ENCODE results near the gene ARHGDIG.
"Not testable (repeated sequence)": the region's sequence is repeated elsewhere in the genome, so short reads cannot be mapped to it uniquely, and the experiment has no call there.

The ARHGDIG gene

DNA sequence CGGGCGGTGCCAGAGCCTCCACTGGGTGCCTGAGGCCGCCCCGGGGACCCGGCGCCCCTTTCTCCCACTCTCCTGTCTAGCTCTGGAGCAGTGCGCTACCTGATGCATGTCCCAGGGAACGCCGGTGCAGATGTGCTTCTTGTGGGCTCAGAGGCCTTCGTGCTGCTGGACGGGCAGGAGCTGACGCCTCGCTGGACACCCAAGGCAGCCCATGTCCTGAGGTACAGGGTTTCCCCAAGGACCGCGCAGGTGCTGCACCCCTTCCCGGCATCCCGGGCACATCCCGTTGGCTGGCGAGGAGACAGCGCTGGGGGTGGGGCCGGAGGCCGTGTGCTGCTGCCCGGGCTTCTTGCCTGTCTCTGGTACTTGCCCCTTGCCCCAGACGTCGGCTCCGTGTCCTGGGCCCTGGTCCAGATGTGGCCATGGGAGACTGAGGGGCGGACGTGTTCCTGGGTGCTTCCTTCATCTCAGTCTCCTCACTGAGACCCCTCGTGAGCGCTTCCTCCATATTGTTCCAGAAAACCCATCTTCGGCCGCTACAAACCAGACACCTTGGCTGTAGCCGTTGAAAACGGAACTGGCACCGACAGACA is 17.1 kb upstream of the ARHGDIG start:
- DNase-seq (ENCODE audit: extremely low read depth in 1 of 2, low read depth in 1 of 2), result no peak

- DNase-seq (ENCODE audit: extremely low read depth in 1 of 2, low read depth in 1 of 2), result no peak
These were observed 16.4 kb upstream of the ARHGDIG start for GRCh38 chr16:263944-264343.

DNA sequence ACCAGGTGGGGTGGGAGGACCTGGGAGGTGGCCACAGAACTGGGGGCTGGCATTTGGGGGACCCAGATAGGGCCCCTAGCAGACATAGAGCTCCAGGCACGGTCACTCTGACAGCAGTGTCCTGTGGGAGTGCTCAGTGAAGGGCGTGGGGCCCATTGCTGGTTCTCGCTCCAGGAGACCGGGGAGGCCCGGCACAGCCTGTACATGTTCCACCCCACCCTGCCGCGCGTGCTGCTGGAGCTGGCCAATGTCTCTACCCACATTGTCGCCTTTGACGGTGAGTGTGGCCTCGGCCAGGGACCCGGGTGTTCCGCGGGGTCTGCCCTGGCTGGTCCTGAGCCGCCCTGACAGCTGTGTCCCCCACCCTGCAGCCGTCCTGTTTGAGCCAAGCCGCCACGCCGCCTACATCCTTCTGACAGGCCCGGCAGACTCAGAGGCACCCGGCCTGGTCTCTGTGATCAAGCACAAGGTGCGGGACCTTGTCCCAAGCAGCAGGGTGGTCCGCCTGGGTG is 15.9 kb upstream of the ARHGDIG start:
- no peak for DNase-seq (ENCODE audit: extremely low read depth in 1 of 2, low read depth in 1 of 2)

- DNase-seq (ENCODE audit: extremely low read depth in 1 of 2, low read depth in 1 of 2), result no peak
These were observed 15.3 kb upstream of the ARHGDIG start for GRCh38 chr16:265002-265529.

DNA sequence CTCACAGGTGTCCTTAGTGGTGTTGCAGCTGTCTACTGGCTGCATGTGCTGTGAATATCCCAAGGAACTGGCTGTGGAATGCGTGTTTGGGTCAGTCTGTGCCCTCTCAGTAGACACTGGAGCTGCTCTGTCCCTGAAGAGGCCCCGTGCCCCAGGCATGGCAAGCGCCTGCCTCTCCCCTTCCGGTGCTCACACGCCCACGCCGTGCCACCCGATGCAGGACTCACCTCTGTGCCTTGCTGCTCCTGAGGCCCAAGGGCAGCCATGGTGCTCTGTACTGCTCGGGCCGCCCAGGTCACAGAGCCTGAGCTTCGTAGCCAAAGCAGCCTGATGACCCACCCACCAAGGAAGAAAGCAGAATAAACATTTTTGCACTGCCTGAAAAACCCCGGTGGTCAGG is 14.7 kb upstream of the ARHGDIG start:
- no peak for DNase-seq (ENCODE audit: extremely low read depth in 1 of 2, low read depth in 1 of 2)

DNA sequence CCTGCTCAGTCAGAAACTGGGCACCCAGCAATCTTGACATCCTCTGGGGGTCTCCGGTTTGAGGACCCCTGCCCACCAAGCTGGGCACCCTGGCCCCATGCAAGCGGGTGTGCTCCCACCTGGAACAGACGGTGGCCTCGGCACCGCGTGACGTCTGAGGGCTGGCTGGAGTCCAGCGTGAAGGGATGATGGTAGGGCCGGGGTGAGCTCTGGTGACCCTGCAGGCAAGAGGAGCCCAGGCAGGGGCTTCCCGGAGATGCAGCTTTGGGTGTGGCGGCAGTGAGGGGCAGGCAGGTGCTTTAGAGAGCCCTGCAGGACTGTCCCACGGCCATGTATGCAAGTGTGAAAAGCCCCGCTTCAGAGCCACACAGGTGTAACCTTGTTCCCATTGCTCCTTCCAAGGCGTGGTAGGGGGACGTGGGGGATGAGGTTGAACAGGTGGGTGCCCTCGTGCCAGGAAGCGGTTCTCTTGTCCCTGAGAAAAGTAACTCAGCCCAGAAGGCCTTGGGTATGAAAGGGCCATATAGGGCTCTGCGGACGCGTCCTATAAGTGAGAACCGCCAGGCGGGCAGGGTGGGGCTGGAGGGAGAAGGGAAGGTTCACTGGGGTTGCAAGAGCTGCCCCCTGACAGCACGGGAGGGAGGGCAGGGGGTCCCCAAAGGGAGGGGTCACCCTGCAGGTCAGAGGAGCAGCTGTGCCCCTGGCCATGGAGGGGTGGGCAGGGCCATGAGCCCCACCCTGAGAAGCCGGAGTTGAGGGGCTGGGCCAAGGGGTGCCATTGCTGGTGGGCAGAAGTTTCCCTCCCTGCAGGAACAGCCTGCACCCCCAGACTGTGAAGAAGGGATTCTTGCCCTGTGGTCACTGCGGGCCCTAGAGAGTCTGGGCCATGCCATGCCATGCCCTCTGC is 13.9 kb upstream of the ARHGDIG start:
- DNase-seq (ENCODE audit: extremely low read depth in 1 of 2, low read depth in 1 of 2), result no peak

DNA sequence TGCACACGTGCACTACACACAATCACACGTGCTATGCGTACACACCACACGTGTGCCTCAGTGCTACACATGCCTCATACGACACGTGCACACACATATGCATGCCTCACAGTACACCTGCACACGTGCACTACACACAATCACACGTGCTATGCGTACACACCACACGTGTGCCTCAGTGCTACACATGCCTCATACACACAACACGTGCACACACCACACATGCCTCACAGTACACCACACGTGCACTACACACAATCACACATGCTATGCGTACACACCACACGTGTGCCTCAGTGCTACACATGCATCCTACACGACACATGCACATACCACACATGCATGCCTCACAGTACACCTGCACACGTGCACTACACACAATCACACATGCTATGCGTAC is 12.8 kb upstream of the ARHGDIG start:
- DNase-seq (ENCODE audit: extremely low read depth in 1 of 2, low read depth in 1 of 2), result not testable (repeated sequence)

GRCh38 chr16:268141-269053 is 12.0 kb upstream of the ARHGDIG start:
- DNase-seq (ENCODE audit: extremely low read depth in 1 of 2, low read depth in 1 of 2), result no peak

DNA sequence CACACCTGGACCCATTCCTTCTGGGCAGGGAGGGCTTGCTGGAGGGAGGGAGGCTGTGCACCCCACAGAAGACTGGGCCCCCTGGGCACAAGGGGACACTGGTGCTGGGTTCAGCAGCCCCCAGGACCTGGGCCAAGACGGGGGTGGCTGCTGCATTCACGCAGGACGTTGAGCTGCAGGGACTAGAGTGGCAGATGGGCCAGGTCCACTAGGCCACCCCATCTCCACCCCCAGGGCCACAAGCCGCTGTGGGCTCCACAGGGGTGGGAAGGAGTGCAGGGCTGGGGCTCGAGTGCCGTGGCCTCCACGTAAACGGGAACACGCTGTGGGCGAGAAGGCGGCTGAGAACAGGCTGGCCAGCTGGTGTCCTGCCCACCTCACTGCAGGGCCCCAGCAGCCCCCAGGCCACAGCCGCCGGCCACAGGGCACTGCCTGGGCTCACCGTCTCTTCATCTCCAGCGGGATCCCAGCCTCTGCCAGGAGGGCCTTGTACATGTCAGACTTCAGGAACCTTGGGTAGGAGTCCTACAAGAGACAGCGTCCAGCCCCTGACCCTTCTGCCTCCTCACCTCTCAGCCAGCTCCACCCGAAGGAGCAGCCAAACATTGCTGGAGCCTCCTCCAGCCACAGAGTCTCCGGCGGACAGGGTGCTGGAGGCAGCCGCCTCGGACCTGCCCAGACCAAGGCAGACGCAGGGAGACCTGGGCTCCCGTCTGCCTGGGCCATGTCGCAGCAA is 11.2 kb upstream of the ARHGDIG start:
- DNase-seq (ENCODE audit: extremely low read depth in 1 of 2, low read depth in 1 of 2), result no peak

GRCh38 chr16:270381-271255 is 9.8 kb upstream of the ARHGDIG start:
- DNase-seq (ENCODE audit: extremely low read depth in 1 of 2, low read depth in 1 of 2), result no peak

DNA sequence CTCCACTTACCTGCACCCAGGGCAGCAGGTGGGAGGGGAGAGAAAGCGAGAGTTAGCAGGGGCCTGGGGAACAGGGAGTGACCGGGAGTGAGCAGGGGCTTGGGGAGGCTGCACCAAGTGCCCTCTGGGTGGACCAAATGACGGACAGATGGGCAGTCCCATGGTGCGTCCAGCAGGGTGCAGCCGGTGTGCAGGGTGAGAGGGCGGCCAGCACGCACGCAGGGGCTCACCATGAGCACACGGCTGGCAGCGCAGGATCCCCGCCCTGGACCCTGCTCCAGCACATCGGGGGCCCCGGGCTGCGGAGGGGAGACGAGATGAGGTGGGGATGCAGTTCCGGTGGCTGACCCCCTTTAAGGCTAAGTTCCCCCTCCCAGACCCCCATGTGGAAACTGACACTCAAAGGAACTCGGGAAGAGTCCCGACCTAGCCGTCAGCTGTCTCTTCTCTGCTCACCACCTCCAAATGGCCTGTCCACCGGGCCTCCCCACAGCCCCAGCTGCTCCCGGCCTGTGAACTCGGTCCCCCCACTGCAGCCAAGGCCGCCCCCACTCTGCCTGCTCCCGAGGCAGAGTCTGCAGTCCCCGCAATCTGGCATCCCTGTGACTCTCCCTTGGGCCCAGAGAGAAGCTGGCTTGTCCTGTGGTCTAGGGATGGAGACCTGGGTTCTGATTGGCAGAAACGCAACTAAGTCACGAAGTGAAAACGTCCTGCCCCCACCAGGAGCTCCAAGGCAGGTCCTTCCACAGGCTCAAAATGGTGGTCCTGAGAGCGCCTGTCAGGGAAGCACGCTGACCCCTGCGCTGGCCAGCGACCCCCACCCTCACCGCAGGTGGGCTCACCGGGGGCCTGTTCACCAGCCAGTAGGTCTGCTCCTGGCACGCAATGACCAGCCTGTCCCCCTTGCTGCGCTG is 7.5 kb upstream of the ARHGDIG start:
- DNase-seq (ENCODE audit: extremely low read depth in 1 of 2, low read depth in 1 of 2), result no peak

- DNase-seq (ENCODE audit: extremely low read depth in 1 of 2, low read depth in 1 of 2), result no peak
These were observed 6.6 kb upstream of the ARHGDIG start for GRCh38 chr16:273547-274421.

DNA sequence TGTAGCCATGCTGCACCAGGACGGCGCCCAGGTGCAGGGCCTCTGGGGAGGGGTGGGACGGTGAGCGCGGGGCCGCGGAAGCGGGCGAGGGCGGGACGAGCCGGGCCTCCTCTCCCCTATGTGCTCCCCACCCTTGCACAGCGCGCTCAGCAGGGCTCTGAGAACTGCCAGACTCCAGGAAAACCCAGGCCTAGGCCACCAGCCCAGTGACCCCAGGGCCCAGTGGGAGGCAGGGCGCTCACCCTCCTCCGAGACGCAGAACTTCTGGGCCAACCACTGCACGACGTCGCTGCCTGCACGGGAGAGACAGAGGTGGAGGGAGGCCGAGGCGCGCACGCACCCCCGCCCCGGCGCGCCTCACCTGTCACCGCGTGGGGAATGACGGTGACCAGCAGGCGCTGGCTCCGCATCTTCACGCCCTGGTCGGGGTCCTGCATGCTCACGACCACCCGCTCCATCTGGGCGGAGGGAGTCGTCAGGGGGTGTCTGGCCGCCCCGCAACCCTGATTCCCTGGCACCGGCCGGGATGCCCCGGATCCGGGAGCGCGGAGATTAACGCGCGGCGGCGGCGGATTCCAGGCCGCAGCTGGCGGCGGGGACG is 5.2 kb upstream of the ARHGDIG start:
- no peak for DNase-seq (ENCODE audit: extremely low read depth in 1 of 2, low read depth in 1 of 2)

DNA sequence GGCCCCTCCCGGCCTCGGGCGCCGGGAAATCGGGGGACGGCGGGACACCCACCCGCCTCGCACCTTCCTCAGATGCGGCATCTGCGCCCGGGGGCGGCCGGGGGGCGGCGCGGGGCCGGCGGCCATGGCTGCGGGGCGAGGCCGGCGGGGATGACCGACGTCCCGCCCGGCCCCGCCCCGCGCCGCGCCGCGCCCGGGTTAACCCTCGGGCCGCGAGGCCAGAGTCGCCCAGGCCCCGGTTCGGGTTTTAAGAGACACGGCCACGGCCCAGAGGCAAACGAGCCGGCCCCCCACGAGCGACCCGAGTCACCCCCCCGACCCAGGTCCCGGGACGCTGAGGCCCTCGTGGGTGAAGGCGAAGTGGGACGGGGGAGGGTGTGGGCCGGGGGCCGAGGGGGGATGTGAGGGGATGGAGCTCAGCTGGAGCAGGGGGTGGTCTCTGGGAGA is 4.6 kb upstream of the ARHGDIG start, which contains the start of gene RGS11:
Gene RGS11, minus strand, starts transcription at position 159 of the 447 bp plus-strand sequence. Its CDS starts 33 bp downstream, at position 126.
- no peak for DNase-seq (ENCODE audit: extremely low read depth in 1 of 2, low read depth in 1 of 2)

- DNase-seq (ENCODE audit: extremely low read depth in 1 of 2, low read depth in 1 of 2), result no peak
These were observed 3.8 kb upstream of the ARHGDIG start for GRCh38 chr16:276426-277077.

DNA sequence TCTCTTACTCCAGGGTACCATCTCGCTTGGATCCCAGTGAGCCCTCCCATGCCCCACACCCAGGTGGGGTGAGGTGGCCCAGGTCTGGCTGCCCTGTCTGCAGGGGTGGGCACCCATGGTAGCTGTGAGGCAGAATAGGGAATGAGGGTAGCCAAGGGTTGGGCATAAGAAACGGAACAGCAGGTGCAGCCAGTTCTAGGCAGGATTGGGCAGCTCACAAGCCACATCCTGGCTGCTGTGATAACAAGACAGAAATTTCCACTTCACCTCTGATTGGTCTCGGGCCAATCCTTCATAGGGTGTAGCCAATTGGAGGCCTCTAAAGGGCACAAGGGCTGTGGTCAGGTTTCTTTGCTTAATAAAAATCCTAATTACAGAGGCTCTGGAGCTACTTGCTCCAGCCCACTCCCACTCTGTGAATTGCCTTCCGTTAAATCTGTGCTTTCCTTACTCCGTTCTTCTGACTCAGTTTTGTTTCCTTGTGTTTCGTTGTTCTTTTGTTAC is 1.5 kb upstream of the ARHGDIG start:
- no peak for DNase-seq (ENCODE audit: extremely low read depth in 1 of 2, low read depth in 1 of 2)
